Gastroesophageal sphincter (tissue), 4 donors: ENCODE data around the gene GLRX5. TPM values are rescaled to one million over a fixed set of nuclear protein-coding genes. Genes with fewer than 3 reads are reported as not detected.
"Not testable (repeated sequence)": the region's sequence is repeated elsewhere in the genome, so short reads cannot be mapped to it uniquely, and the experiment has no call there.

ENCODE experiments used
- ATAC-seq: fragments of 150-250 bp; one replicate; pipeline ENCODE4 v1.9.1; 2016; ENCODE audit warnings: mild to moderate bottlenecking, moderate library complexity
- H3K27ac ChIP-seq, 4 donors: fragments of 200-600 bp; sonication (generic) in 3 of 4; 1 replicate in 3 of 4; 2 replicates in 1 of 4; pipeline ENCODE4 v1.5.1; 2016 to 2019
- H3K27me3 ChIP-seq: fragments of 200-600 bp; sonication (generic); one replicate; pipeline ENCODE4 v1.5.1; 2019
- H3K36me3 ChIP-seq, 2 donors: fragments of 200-600 bp; sonication (generic); one replicate each; pipeline ENCODE4 v1.5.1; 2019; ENCODE audit warnings: control low read depth in 1 of 2
- H3K4me1 ChIP-seq, 3 donors: fragments of 200-600 bp; sonication (generic); 1 replicate in 2 of 3; 2 replicates in 1 of 3; pipeline ENCODE4 v1.5.1; 2016 to 2019; ENCODE audit warnings: control low read depth in 2 of 3
- H3K4me3 ChIP-seq, 2 donors: fragments of 200-600 bp; sonication (generic); one replicate each; pipeline ENCODE4 v1.5.1; 2019; ENCODE audit warnings: mild to moderate bottlenecking in 1 of 2, moderate library complexity in 1 of 2
- H3K9me3 ChIP-seq, 3 donors: fragments of 200-600 bp; sonication (generic); one replicate each; pipeline ENCODE4 v1.5.1; 2017 to 2019; ENCODE audit warnings: control low read depth in 2 of 3
- CTCF ChIP-seq, 4 experiments: fragments of 200-600 bp in 2 of 4; fragments of 450-650 bp in 2 of 4; sonication (generic) in 1 of 4; IDR thresholded peaks; one replicate each; pipeline ENCODE4 v1.5.1; 2017 to 2019; ENCODE audit warnings: antibody characterized with exemption in 4 of 4, mild to moderate bottlenecking in 2 of 4, moderate library complexity in 2 of 4
- EP300 ChIP-seq: sonication (generic); formaldehyde crosslinking; IDR thresholded peaks from one replicate; pipeline ENCODE4 v1.6.1; 2017; ENCODE audit warnings: antibody characterized with exemption, mild to moderate bottlenecking
- POLR2A ChIP-seq, 2 donors: fragments of 450-650 bp; IDR thresholded peaks; one replicate each; pipeline ENCODE4 v1.6.1; 2017; ENCODE audit warnings: antibody characterized with exemption in 2 of 2, mild to moderate bottlenecking in 2 of 2, moderate library complexity in 1 of 2
- POLR2AphosphoS5 ChIP-seq: sonication (generic); formaldehyde crosslinking; IDR thresholded peaks from one replicate; pipeline ENCODE4 v1.6.1; 2017; ENCODE audit warnings: antibody characterized with exemption
- WGBS, 2 donors: methylation state at CpG; one replicate each; pipeline ENCODE4 v1.1.5; 2018; ENCODE audit warnings: low coverage in 1 of 2; 5-methylcytosine and 5-hydroxymethylcytosine counted together
- small RNA-seq, 4 donors: library from RNA; depleted of rRNA; stranded (forward); fragments of <200 nt; gene quantifications; one replicate each; pipeline ENCODE3, GENCODE V24; 2016
- total RNA-seq, 4 donors: library from RNA; depleted of rRNA; stranded (reverse); fragments of >200 nt; gene quantifications; one replicate each; pipeline ENCODE4 v1.1.0, GENCODE V29; 2016

GLRX5 gene
- total RNA-seq, 4 donors from 2014 or later, result 30.5 to 50.5 (median 33.3) TPM

- no peak overlapping the region for H3K4me3 ChIP-seq
- ATAC-seq, result no peak
- H3K27me3 ChIP-seq, result peaks cover 26% of the 10 kb centered on the region
- no peaks in the 10 kb centered on the region for H3K4me1 ChIP-seq
- H3K36me3 ChIP-seq, result no peaks in the 10 kb centered on the region
- H3K9me3 ChIP-seq, result no peaks in the 10 kb centered on the region
- no peak overlapping the region for H3K27ac ChIP-seq
- TF ChIP-seq POLR2A (IDR thresholded peaks at IDR 0.05), result no peak
- no peak for TF ChIP-seq POLR2AphosphoS5
- TF ChIP-seq CTCF (IDR thresholded peaks at IDR 0.05), result no peak
- TF ChIP-seq EP300, result no peak
- 4 to 17% methylated on average over 1 to 3 of the region's 3 CpGs for WGBS, 2 donors
These were observed 43.0 kb downstream of the GLRX5 start for GRCh38 chr14:95577870-95578269.

- not testable (repeated sequence) for H3K36me3 ChIP-seq, ATAC-seq, H3K27ac ChIP-seq, H3K4me1 ChIP-seq, H3K4me3 ChIP-seq
- 77 to 84% methylated on average over 6 to 8 of the region's 8 CpGs for WGBS, 2 donors
- Histone ChIP-seq H3K27me3 (peaks cover 32% of the 10 kb centered on the region), H3K9me3 (peaks cover 0 to 13% (median 0%) of the 10 kb centered on the region in 3 donors)
These were observed 49.2 kb downstream of the GLRX5 start for GRCh38 chr14:95583836-95584617.

GRCh38 chr14:95585953-95586620, 51.2 kb downstream of the GLRX5 start:
- no peak for ATAC-seq
- TF ChIP-seq CTCF (IDR thresholded peaks at IDR 0.05) (no peak), POLR2A (IDR thresholded peaks at IDR 0.05) (no peak), POLR2AphosphoS5 (no peak), EP300 (no peak)
- H3K27ac ChIP-seq, result no peak overlapping the region
- no peaks in the 10 kb centered on the region for H3K4me1 ChIP-seq
- H3K9me3 ChIP-seq, result peaks cover 0 to 28% (median 0%) of the 10 kb centered on the region in 3 donors
- H3K36me3 ChIP-seq, result no peaks in the 10 kb centered on the region
- H3K4me3 ChIP-seq, result no peak overlapping the region
- peaks cover 21% of the 10 kb centered on the region for H3K27me3 ChIP-seq
- 83 to 100% methylated on average over 4 to 5 of the region's 6 CpGs for WGBS, 2 donors

GRCh38 chr14:95591182-95591581, 56.3 kb downstream of the GLRX5 start:
- not testable (repeated sequence) for ATAC-seq, H3K4me1 ChIP-seq, H3K27ac ChIP-seq, H3K36me3 ChIP-seq, H3K4me3 ChIP-seq
- WGBS, 2 donors, result 73 to 83% methylated on average over 1 of the region's 3 CpGs
- Histone ChIP-seq H3K27me3 (peaks cover 29% of the 10 kb centered on the region), H3K9me3 (peaks cover 0 to 19% (median 0%) of the 10 kb centered on the region in 3 donors)

Small RNA genes lying within 50 kb of the gene (small RNA-seq; reads per million reads assigned to genes)
- 1.5 to 3.0 (median 2.6) reads per million in 4 donors for gene SCARNA13

Other genes with a start within 250 kb of the GLRX5 start
- gene CLMN, start 215.1 kb upstream of the GLRX5 start, total RNA-seq, result 1 to 10 TPM; 3.8 to 10.0 (median 5.3) TPM
- 10 to 100 TPM; 16.5 to 28.0 (median 20.3) TPM for gene SYNE3, start 18.4 kb upstream of the GLRX5 start, total RNA-seq
- not detected for gene TCL1B, start 151.4 kb downstream of the GLRX5 start, total RNA-seq
- not detected for gene TCL1A, start 179.1 kb downstream of the GLRX5 start, total RNA-seq